GM18505 (cell line): Measurements from ENCODE around the gene PKD2L1.

Experiments
- ATAC-seq: cut with Tn5 transposase; IDR thresholded peaks from one replicate; pipeline ENCODE4 v1.9.1; 2021; ENCODE audit not compliant: unreplicated experiment
- POLR2A ChIP-seq: IDR thresholded peaks from 4 replicates; pipeline ENCODE4 v1.6.1; 2011; ENCODE audit warnings: borderline replicate concordance; ENCODE audit not compliant: insufficient read depth, insufficient read length; ENCODE audit errors: extremely low read depth

The PKD2L1 gene

DNA sequence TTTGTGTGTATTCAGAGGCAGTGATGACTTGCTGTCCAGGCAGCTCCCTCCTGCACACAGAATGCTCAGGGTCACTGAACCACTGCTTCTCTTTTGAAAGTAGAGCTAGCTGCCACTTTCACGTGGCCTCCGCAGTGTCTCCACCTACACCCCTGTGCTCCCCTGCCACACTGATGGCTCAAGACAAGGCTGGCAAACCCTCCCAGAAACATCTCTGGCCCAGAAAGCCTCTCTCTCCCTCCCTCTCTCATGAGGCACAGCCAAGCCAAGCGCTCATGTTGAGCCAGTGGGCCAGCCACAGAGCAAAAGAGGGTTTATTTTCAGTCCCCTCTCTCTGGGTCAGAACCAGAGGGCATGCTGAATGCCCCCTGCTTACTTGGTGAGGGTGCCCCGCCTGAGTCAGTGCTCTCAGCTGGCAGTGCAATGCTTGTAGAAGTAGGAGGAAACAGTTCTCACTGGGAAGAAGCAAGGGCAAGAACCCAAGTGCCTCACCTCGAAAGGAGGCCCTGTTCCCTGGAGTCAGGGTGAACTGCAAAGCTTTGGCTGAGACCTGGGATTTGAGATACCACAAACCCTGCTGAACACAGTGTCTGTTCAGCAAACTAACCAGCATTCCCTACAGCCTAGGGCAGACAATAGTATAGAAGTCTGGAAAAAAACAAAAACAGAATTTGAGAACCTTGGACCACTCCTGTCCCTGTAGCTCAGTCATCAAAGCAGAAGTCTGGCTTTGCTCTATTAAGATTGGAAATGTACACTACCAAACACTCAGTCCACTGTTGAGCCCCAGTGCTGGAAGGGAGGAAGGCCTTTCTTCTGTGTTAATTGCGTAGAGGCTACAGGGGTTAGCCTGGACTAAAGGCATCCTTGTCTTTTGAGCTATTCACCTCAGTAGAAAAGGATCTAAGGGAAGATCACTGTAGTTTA is 32.8 kb upstream of the PKD2L1 start:
- TF ChIP-seq POLR2A: no peak
- no peak for ATAC-seq

DNA sequence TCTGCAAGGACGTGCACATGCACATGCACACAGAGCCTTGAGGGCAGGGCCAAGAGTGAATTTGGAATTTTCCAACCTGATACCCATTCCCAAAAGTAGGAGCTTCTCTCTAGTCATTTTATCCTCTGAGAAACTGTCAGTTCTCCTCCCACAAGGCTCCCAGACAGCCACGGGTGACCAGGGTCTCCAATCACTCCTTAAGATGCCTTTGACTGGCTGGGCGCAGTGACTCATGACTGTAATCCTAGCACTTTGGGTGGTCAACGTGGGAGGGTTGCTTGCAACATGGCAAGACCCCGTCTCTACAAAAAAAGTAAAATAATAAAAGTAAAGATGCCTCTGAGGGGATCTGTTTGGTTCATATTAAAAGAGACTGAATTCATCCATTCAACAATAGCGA is 30.2 kb upstream of the PKD2L1 start:
- ATAC-seq: no peak

DNA sequence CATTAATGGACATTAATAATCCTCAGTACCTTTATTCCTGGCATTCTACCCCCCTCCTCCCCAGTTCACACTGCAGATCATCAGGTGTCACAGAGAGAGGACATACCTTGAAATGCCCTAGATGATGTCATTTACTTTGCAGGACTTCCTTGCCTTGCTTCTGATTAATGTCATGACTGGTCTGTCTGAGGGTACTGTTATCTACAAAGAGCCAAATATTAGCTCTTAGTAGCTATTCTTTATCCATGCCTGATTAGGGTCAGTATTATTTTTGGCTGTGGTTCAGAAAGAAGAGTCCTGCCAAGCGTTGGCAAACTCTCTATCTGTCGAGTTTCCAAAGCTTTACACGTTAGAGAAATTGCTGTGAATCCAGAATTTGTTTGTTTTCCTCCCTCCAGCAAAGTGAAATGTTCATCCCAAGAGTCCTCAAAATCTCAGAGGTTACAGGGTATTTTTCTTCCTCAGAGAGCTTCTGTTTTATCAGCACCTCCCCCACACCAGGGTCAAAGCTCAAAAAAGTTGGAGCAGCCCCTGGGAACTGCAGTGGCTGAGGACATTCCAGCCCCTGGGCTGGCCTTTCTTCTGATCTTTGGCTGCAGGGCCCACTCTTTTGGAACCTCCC is 29.6 kb upstream of the PKD2L1 start:
- no peak for ATAC-seq
- no peak for TF ChIP-seq POLR2A

More for the DNA sequence above, 30.2 kb upstream of the PKD2L1 start:
- no peak for TF ChIP-seq POLR2A

DNA sequence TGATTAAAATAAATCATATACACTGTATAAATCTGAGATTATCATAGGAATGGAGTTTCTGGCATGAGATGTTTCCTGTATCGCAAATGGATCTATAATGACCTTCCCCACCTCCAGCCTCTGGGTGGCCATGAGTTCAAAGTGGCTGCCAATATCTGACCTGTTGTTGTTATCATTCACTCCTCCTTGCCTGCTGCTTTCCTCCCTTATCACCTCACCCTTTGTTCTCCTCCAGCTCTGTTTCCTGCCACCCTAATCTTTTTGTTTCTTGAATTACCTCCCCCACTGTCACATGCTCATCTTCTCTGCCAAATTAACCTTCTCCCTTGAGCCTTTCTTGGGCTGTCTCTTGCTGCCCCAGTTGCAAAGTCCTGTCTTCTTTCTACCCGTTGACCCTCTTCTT is 29.0 kb upstream of the PKD2L1 start:
- ATAC-seq: no peak
- TF ChIP-seq POLR2A: no peak

DNA sequence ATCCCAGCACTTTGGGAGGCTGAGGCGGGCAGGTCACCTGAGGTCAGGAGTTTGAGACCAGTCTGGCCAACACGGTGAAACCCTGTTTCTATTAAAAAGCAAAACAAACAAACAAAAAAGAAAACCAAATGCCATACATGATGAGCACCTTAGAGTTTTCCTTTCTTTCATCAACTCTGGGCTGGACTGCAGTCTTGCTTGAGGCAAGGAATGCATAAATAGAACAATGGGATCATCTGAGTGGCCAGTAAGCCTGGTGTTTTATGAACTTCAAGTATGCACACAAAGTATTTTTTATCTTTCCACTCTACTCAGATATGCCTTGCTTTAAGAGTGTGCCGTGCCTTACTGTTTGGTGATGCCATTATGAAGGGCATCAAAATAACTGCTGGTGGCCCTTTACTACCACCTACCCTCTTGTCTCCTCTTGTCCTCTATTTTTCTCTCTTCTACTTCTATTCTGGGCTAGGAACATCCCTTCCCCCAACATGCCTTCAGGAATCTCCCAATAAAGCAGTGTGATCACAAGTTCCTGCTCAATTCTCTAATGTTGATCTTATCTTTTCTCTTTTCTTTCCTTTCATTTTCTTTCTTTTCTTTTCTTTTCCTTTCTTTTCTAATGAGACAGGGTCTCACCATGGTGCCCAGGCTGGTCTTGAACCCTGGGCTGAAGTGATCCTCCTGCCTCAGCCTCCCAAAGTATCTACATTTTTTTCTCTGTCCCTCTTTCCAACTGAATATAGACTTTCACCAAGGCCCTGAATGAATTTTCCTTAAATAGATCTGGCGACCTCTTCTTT is 27.2 kb upstream of the PKD2L1 start:
- no peak for ATAC-seq
- TF ChIP-seq POLR2A: no peak

DNA sequence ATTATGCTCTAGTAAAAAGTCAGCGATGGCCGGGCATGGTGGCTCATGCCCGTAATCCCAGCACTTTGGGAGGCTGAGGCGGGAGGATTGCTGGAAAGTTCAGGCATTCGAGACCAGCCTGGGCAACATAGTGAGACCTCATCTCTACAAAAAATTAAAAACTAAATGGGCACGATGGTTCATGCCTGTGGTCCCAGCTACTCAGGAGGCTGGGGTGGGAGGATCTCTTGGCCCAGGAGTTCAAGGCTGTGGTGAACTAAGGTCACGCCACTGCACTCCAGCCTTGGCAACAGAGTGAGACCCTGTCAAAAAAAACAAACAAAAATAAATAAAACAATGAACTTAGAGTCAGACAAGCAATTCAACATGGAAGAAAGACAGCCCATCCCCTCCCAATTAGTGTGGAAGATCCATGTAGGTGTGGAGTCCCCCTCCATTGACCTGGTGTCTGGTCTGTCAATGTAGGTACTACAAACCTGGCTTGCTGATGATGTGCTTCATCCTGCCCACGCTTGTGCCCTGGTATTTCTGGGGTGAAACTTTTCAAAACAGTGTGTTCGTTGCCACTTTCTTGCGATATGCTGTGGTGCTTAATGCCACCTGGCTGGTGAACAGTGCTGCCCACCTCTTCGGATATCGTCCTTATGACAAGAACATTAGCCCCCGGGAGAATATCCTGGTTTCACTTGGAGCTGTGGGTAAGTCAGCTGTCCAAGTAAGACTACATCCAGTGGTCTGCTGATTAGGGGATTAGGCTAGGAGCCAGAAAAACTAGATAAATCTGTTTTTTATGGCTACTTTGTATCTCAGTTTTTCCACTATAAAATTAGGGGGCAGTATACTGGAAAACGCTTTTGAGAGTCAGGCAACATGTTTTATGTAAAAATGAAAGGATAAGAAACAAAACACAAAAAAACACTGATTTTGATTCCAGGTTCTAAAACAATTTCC is 26.3 kb upstream of the PKD2L1 start:
- no peak for TF ChIP-seq POLR2A
- no peak for ATAC-seq

DNA sequence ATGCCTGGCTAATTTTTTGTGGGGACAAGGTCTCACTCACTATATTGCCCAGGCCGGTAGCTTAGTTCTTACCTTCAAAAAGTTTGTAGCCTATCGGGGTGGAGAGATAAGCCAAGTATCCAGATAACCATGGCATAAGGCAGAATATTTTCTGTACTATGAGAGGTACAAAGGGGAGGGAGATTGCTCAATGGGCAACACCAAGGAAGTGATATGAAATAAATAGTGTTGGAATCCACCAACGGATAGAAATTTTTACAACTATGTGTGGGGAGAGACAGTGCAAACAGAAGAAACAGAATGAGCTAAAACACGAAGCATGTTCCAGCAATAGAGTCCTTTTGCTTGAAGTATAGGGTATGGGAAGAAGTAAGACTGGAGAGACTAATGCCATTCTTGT is 25.1 kb upstream of the PKD2L1 start:
- no peak for TF ChIP-seq POLR2A
- no peak for ATAC-seq

DNA sequence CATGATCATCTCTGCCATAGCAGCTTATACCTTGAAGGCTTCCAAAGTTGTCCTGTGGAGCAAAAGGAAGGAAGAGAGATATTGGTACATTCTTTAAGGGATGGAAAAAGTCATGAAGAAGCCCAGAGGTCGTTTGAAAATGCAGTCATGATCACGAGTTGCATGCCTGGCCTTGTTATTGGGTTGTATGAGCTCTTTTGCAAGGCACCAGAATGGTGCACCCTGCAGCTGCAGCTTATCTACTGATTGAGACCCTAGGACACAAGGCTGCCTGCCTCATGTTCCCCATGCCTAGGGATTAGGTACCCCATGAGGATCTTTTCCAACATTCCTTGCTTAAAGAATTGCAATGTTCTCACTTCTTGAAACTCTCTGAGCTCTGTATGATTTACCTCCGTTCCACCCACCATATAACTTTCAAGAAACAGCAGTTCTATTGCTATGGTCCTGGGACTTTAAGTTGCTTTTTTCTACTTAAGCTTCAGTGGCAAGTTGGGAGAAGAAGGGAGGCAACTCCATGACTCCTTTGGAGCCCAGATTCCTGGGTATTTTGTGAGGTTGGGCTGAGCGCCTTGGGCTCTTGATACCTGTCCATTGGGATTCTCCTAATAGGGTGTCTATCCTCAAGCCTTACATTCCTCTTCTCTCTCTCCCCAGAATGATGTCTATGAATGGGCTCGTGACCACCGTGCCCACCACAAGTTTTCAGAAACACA is 23.9 kb upstream of the PKD2L1 start:
- TF ChIP-seq POLR2A: no peak
- ATAC-seq: no peak

DNA sequence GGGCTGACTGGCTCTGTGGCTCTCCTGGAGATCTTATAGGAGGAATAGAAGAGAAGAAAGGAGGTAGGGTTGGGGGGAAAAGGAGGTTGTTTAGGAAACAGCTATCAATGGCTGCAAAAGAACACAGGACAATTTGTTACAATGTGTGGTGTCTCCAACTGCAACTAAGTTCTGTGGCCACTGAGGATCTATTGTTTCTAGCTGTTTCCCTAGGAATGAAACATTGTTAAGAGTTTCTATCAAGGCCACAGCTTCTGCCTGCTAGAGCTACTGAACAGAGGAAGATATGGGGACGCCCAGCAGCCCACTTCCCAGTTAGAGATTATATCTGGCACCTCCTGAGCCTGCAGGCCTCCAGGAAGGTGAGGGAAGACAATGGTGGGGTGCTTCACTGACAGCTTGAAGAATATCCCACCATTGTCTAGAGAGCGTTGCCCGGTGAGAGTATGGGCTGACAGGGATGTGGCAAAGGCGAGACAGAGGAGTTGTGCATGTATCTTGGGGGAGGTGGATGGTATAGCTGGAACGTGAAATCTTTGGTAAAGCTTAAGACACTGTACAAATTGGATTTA is 21.0 kb upstream of the PKD2L1 start:
- no peak for TF ChIP-seq POLR2A
- no peak for ATAC-seq

DNA sequence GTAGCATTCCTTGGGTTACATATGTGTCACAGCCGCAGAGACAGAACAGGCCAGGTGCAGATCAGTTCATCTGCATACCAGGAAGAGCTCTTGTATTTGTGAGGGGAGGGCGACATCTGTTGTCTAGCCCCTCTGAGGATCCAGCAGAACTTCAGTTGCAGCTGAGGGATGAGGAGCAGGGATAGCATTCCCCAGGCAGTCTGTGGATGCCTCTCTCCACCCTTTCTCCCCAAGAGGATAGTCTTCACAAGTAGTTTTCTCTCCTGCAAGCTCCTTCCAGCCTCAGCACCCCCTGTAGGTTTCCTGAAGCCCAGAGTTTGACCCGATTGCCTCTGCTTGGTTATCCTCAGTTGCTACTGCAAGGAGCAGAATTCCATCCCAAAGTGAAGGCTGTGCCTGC is 19.6 kb upstream of the PKD2L1 start:
- ATAC-seq: no peak

DNA sequence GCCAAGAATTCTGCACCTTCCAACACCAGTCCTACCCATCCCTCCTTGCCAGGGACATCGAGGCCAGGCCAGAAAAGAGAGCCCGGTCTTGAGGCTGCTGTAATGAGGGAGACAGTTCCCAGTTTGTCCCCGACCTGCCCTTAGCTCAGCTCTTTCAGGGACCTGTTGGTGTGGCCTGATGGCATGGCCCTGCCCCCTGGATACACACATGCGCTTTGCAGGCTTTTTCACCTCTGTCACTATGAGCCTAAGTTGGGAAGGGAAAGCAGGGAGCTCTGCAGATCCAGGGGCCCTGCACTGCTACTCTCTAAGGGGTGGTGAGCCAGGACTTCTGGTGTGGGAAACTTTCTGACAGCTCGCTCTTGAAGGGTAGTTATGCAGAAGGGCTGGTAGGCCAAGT is 19.1 kb upstream of the PKD2L1 start:
- ATAC-seq: no peak
- TF ChIP-seq POLR2A: no peak

More for the DNA sequence above, 19.6 kb upstream of the PKD2L1 start:
- TF ChIP-seq POLR2A: no peak
